Neural progenitor cell (in vitro differentiated cells): ENCODE data around the gene DOCK11. TPM values are rescaled to one million over a fixed set of nuclear protein-coding genes. Genes with fewer than 3 reads are reported as not detected.
"Not testable (repeated sequence)": the region's sequence is repeated elsewhere in the genome, so short reads cannot be mapped to it uniquely, and the experiment has no call there.

Source experiments
- DNase-seq: peaks from one replicate; pipeline ENCODE4 v3.0.0-alpha.2; 2016; ENCODE audit warnings: low spot score
- H2AFZ ChIP-seq: fragments of 200-600 bp; sonication (generic); replicated peaks from 2 replicates; pipeline ENCODE4 v1.6.1; 2016; ENCODE audit warnings: antibody characterized with exemption
- H3F3A ChIP-seq: fragments of 200-600 bp; sonication (generic); 2 replicates; pipeline ENCODE4 v1.6.1; 2016; ENCODE audit warnings: antibody characterized with exemption, low read depth
- H3K27ac ChIP-seq: fragments of 200-600 bp; sonication (generic); 2 replicates; pipeline ENCODE4 v1.5.1; 2016; ENCODE audit warnings: mild to moderate bottlenecking
- H3K27me3 ChIP-seq: fragments of 200-600 bp; sonication (generic); 2 replicates; pipeline ENCODE4 v1.6.1; 2016; ENCODE audit warnings: mild to moderate bottlenecking, moderate library complexity
- H3K36me3 ChIP-seq: fragments of 200-600 bp; sonication (generic); 2 replicates; pipeline ENCODE4 v1.5.1; 2016
- H3K4me1 ChIP-seq: fragments of 200-600 bp; sonication (generic); 2 replicates; pipeline ENCODE4 v1.6.1; 2016; ENCODE audit warnings: mixed run types
- H3K4me2 ChIP-seq: fragments of 200-600 bp; sonication (generic); 2 replicates; pipeline ENCODE4 v1.6.1; 2016
- H3K4me3 ChIP-seq: fragments of 200-600 bp; sonication (generic); 2 replicates; pipeline ENCODE4 v1.5.1; 2016
- H3K79me2 ChIP-seq: fragments of 200-600 bp; sonication (generic); 2 replicates; pipeline ENCODE4 v1.6.1; 2016; ENCODE audit warnings: low read depth
- H3K9ac ChIP-seq: fragments of 200-600 bp; sonication (generic); 2 replicates; pipeline ENCODE4 v1.6.1; 2016
- H3K9me3 ChIP-seq: fragments of 200-600 bp; sonication (generic); 2 replicates; pipeline ENCODE4 v1.5.1; 2016; ENCODE audit warnings: low read depth
- H4K20me1 ChIP-seq: fragments of 200-600 bp; sonication (generic); 2 replicates; pipeline ENCODE4 v1.6.1; 2016; ENCODE audit warnings: low read depth
- H3K27ac Mint-ChIP-seq: 3 replicates; pipeline ENCODE4 v1.8.0; 2021; ENCODE audit warnings: mixed read lengths
- H3K27me3 Mint-ChIP-seq: 2 replicates; pipeline ENCODE4 v1.8.0; 2022; ENCODE audit warnings: low read depth, mild to moderate bottlenecking, inconsistent platforms, moderate library complexity, mixed read lengths; ENCODE audit not compliant: insufficient read depth
- H3K36me3 Mint-ChIP-seq: 3 replicates; pipeline ENCODE4 v1.8.0; 2021; ENCODE audit warnings: mixed read lengths
- H3K4me1 Mint-ChIP-seq: 3 replicates; pipeline ENCODE4 v1.8.0; 2021; ENCODE audit warnings: mixed read lengths
- H3K4me3 Mint-ChIP-seq: 3 replicates; pipeline ENCODE4 v1.8.0; 2021; ENCODE audit warnings: mild to moderate bottlenecking, moderate library complexity, mixed read lengths
- H3K9me3 Mint-ChIP-seq: 3 replicates; pipeline ENCODE4 v1.8.0; 2020; ENCODE audit warnings: mixed read lengths
- CTCF ChIP-seq: fragments of 200-600 bp; sonication (generic); IDR thresholded peaks from 2 replicates; pipeline ENCODE4 v1.5.1; 2017; ENCODE audit warnings: antibody characterized with exemption, mild to moderate bottlenecking
- EZH2 ChIP-seq: fragments of 200-600 bp; sonication (generic); IDR thresholded peaks from 2 replicates; pipeline ENCODE4 v1.6.1; 2017; ENCODE audit warnings: antibody characterized with exemption, mild to moderate bottlenecking, moderate library complexity
- EZH2phosphoT487 ChIP-seq: fragments of 200-600 bp; sonication (generic); IDR thresholded peaks from 2 replicates; pipeline ENCODE4 v1.6.1; 2017; ENCODE audit warnings: antibody characterized with exemption
- total RNA-seq: library from RNA; depleted of rRNA; stranded (reverse); fragments of >200 nt; gene quantifications from 2 replicates; pipeline ENCODE4 v1.2.3, GENCODE V29; 2015; ENCODE audit warnings: low replicate concordance

The DOCK11 gene
- total RNA-seq, 1 donor from 2014 or later: 20.9 TPM

- Histone ChIP-seq H3F3A (no peaks in the 10 kb centered on the region), H3K9ac (no peak overlapping the region), H3K4me3 (no peak overlapping the region), H3K79me2 (no peaks in the 10 kb centered on the region), H3K27me3 (no peaks in the 10 kb centered on the region), H2AFZ (no peak overlapping the region), H3K4me1 (no peaks in the 10 kb centered on the region), H3K27ac (no peak overlapping the region), H3K4me2 (no peak overlapping the region), H4K20me1 (no peaks in the 10 kb centered on the region), H3K36me3 (no peaks in the 10 kb centered on the region), H3K9me3 (no peaks in the 10 kb centered on the region)
- Mint-ChIP-seq H3K9me3 (peaks cover 3% of the 10 kb centered on the region), H3K36me3 (peaks cover 3% of the 10 kb centered on the region), H3K27me3 (no peaks in the 10 kb centered on the region), H3K4me3 (no peak overlapping the region), H3K4me1 (no peaks in the 10 kb centered on the region), H3K27ac (no peak overlapping the region)
- no peak for TF ChIP-seq EZH2
- no peak for TF ChIP-seq CTCF
- TF ChIP-seq EZH2phosphoT487: no peak
- no peak for DNase-seq
Observed at GRCh38 chrX:118475903-118476302, 19.7 kb upstream of the DOCK11 start.

- H3F3A ChIP-seq: no peaks in the 10 kb centered on the region
- no peak overlapping the region for H3K27ac Mint-ChIP-seq
- H3K79me2 ChIP-seq: no peaks in the 10 kb centered on the region
- H3K9me3 ChIP-seq: no peaks in the 10 kb centered on the region
- no peak for TF ChIP-seq EZH2
- no peak for TF ChIP-seq CTCF
- TF ChIP-seq EZH2phosphoT487: no peak
- no peak overlapping the region for H3K27ac ChIP-seq
- H4K20me1 ChIP-seq: no peaks in the 10 kb centered on the region
- peaks cover 5% of the 10 kb centered on the region for H3K27me3 Mint-ChIP-seq
- no peaks in the 10 kb centered on the region for H3K36me3 ChIP-seq
- no peaks in the 10 kb centered on the region for H3K36me3 Mint-ChIP-seq
- no peaks in the 10 kb centered on the region for H3K4me1 Mint-ChIP-seq
- no peak overlapping the region for H3K4me2 ChIP-seq
- no peak overlapping the region for H3K9ac ChIP-seq
- H3K4me3 ChIP-seq: no peak overlapping the region
- no peaks in the 10 kb centered on the region for H3K9me3 Mint-ChIP-seq
- no peak overlapping the region for H3K4me3 Mint-ChIP-seq
- no peak for DNase-seq
- no peaks in the 10 kb centered on the region for H3K4me1 ChIP-seq
- no peak overlapping the region for H2AFZ ChIP-seq
- no peaks in the 10 kb centered on the region for H3K27me3 ChIP-seq
Observed at GRCh38 chrX:118480172-118480571, 15.4 kb upstream of the DOCK11 start.

- H3K79me2 ChIP-seq, H2AFZ ChIP-seq, H3K4me1 ChIP-seq, H3K27ac Mint-ChIP-seq, H3K9me3 Mint-ChIP-seq, H3K4me3 ChIP-seq, H3K27me3 Mint-ChIP-seq, H3K9me3 ChIP-seq, DNase-seq, H3K4me1 Mint-ChIP-seq, H3K4me2 ChIP-seq, H3K27me3 ChIP-seq, H4K20me1 ChIP-seq, H3K4me3 Mint-ChIP-seq, H3F3A ChIP-seq, H3K27ac ChIP-seq, H3K9ac ChIP-seq, H3K36me3 Mint-ChIP-seq, H3K36me3 ChIP-seq: not testable (repeated sequence)
Observed at GRCh38 chrX:118482384-118482783, 13.2 kb upstream of the DOCK11 start.

GRCh38 chrX:118484216-118484903 is 11.3 kb upstream of the DOCK11 start:
- no peak for TF ChIP-seq CTCF
- no peak for TF ChIP-seq EZH2phosphoT487
- TF ChIP-seq EZH2: no peak
- H3K36me3 Mint-ChIP-seq: no peaks in the 10 kb centered on the region
- peaks cover 5% of the 10 kb centered on the region for H3K27me3 Mint-ChIP-seq
- H3K9me3 Mint-ChIP-seq: no peaks in the 10 kb centered on the region
- H3K4me2 ChIP-seq: no peak overlapping the region
- H3K36me3 ChIP-seq: no peaks in the 10 kb centered on the region
- no peak overlapping the region for H3K9ac ChIP-seq
- H3K4me3 ChIP-seq: no peak overlapping the region
- H3K27ac Mint-ChIP-seq: no peak overlapping the region
- DNase-seq: no peak
- H3F3A ChIP-seq: no peaks in the 10 kb centered on the region
- H3K9me3 ChIP-seq: no peaks in the 10 kb centered on the region
- no peak overlapping the region for H3K4me3 Mint-ChIP-seq
- H2AFZ ChIP-seq: no peak overlapping the region
- H4K20me1 ChIP-seq: no peaks in the 10 kb centered on the region
- H3K4me1 ChIP-seq: no peaks in the 10 kb centered on the region
- no peaks in the 10 kb centered on the region for H3K27me3 ChIP-seq
- no peak overlapping the region for H3K27ac ChIP-seq
- H3K79me2 ChIP-seq: no peaks in the 10 kb centered on the region
- H3K4me1 Mint-ChIP-seq: no peaks in the 10 kb centered on the region

GRCh38 chrX:118486693-118487092 is 8.9 kb upstream of the DOCK11 start:
- not testable (repeated sequence) for H3F3A ChIP-seq, H3K27ac ChIP-seq, H3K27me3 Mint-ChIP-seq, H3K79me2 ChIP-seq, DNase-seq, H3K4me2 ChIP-seq, H2AFZ ChIP-seq, H3K27me3 ChIP-seq, H3K4me3 ChIP-seq, H3K36me3 Mint-ChIP-seq, H3K4me1 Mint-ChIP-seq, H3K4me3 Mint-ChIP-seq, H3K9me3 Mint-ChIP-seq, H3K9me3 ChIP-seq, H3K36me3 ChIP-seq, H4K20me1 ChIP-seq, H3K4me1 ChIP-seq, H3K9ac ChIP-seq, H3K27ac Mint-ChIP-seq
